ENCODE results near the gene FAM222A.

FAM222A gene

DNA sequence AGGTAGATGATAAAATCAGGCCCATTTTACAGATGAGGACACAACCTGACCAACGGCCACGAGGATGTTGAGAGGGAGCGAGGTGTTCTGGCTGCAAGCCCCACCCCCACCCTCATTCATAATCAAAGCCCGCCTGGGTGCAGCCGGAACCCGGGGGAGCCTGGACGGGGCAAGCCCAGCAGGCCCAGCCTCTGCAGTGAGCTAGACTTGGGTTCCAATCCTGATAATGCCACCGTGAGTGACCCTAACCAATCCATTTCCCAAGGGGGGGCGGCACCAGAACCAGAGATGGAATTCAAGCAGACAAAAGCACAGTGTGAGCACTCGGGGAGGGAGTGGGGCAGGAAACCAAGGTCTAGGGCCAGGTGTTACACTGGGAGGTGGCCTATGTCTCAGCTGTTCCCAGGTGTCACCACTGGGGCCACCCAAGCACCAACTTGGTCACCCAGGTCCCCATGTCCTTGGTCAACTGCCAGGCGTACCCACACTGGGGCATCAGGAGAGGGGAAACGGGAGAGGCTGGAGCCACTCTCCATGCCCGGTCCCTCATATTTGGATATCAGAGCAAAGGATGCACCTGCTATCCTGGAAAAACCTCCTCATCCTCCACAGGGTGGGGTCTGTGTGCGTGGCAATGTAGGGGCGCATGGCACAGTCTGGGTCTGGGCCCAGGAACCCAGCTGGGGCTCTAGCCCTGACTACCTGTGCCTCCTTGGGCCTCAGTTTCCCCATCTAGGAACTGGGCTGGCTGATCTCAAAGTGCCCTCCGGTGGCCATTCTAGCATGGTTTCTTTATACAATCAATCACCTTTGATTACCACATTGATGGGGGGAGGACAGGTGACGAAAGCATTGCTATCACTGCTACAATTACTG is 58.4 kb downstream of the FAM222A start:
- Histone ChIP-seq H3K27ac (replicated peaks; ENCODE audit: low read length) (no peak overlapping the region), H2BK15ac (ENCODE audit: low read length) (no peak overlapping the region), H3K27me3 (ENCODE audit: control insufficient read depth in 3 of 3, insufficient read depth in 3 of 3, low read depth in 1 of 3, low read length in 3 of 3) (no peaks in the 10 kb centered on the region), H3K79me1 (ENCODE audit: low read depth, low read length) (no peaks in the 10 kb centered on the region), H3K4me1 (ENCODE audit: control insufficient read depth in 2 of 2, insufficient read depth in 1 of 2, low read depth in 1 of 2, low read length in 2 of 2) (peaks cover 6 to 9% of the 10 kb centered on the region in 2 donors), H2BK5ac (ENCODE audit: low read length) (no peak overlapping the region), H3K36me3 (replicated peaks in 1 of 2; ENCODE audit: control insufficient read depth in 2 of 2, insufficient read depth in 2 of 2, low read length in 2 of 2) (peaks cover 0 to 2% of the 10 kb centered on the region in 2 donors), H2BK120ac (ENCODE audit: low read depth, low read length) (no peak overlapping the region), H3K9me3 (replicated peaks in 1 of 2; ENCODE audit: control insufficient read depth in 2 of 2, insufficient read depth in 1 of 2, low read depth in 1 of 2, low read length in 2 of 2) (no peaks in the 10 kb centered on the region), H4K91ac (ENCODE audit: low read depth, low read length, poor library complexity) (no peak overlapping the region), H3K4me3 (ENCODE audit: low read length in 2 of 2) (no peak overlapping the region), H2AFZ (ENCODE audit: low read length) (no peak overlapping the region), H3K23ac (ENCODE audit: low read depth, low read length, poor library complexity) (no peak overlapping the region), H3K9ac (ENCODE audit: low read depth, low read length, poor library complexity) (no peak overlapping the region), H2BK12ac (ENCODE audit: low read length) (no peak overlapping the region), H3K4me2 (ENCODE audit: insufficient read depth, low read length, poor library complexity, severe bottlenecking) (no peak overlapping the region), H3K18ac (ENCODE audit: low read length) (no peak overlapping the region), H3K14ac (ENCODE audit: low read length) (no peak overlapping the region), H3K4ac (ENCODE audit: low read length) (no peak overlapping the region), H4K8ac (ENCODE audit: low read depth, low read length) (no peak overlapping the region), H2AK5ac (ENCODE audit: low read depth, low read length) (no peak overlapping the region)
- no peak for DNase-seq (ENCODE audit: low spot score)
- no CpG with 5 or more reads among the region's 17 CpGs for WGBS, 2 donors (ENCODE audit: extremely low coverage in 2 of 2, insufficient read length in 2 of 2, insufficient replicate concordance in 1 of 2)

DNA sequence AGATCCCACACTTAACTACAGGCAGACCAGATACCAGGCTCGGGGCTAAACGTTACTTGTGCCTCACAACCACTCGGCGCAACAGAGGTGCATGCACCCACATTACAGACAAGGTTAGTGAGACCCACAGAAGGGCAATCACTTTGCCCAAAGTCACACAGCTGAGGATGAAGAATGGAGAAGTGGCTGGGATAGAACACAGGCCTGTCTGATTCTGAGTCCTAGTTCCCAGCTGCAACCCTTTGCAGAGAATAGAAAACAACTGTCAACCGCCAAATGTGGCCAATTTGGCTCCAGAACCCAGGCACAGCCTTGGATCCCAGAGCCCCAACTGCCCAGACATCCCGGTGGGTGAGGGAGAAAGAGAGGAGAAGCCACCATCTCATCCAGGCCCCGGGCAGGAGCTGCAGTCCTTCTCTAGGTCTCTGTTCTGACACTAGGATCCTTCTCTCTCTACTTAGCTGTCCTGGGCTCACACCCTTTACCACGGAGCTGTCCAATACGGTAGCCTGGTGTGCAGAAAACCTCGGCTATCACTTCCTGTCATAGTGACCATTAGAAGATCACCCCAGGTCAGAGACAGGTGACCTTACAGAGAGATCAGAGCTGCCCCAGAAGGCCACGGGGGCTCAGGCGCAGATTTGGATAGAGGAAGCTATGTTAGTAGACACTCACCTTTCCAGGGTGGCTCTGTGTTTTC is 59.1 kb downstream of the FAM222A start:
- Histone ChIP-seq H3K23ac (ENCODE audit: low read depth, low read length, poor library complexity) (no peak overlapping the region), H2BK120ac (ENCODE audit: low read depth, low read length) (no peak overlapping the region), H3K9me3 (replicated peaks in 1 of 2; ENCODE audit: control insufficient read depth in 2 of 2, insufficient read depth in 1 of 2, low read depth in 1 of 2, low read length in 2 of 2) (no peaks in the 10 kb centered on the region), H3K18ac (ENCODE audit: low read length) (no peak overlapping the region), H3K4me1 (ENCODE audit: control insufficient read depth in 2 of 2, insufficient read depth in 1 of 2, low read depth in 1 of 2, low read length in 2 of 2) (peaks cover 6 to 17% of the 10 kb centered on the region in 2 donors), H3K14ac (ENCODE audit: low read length) (no peak overlapping the region), H3K9ac (ENCODE audit: low read depth, low read length, poor library complexity) (no peak overlapping the region), H2BK15ac (ENCODE audit: low read length) (no peak overlapping the region), H3K27me3 (ENCODE audit: control insufficient read depth in 3 of 3, insufficient read depth in 3 of 3, low read depth in 1 of 3, low read length in 3 of 3) (no peaks in the 10 kb centered on the region), H3K4ac (ENCODE audit: low read length) (no peak overlapping the region), H3K4me2 (ENCODE audit: insufficient read depth, low read length, poor library complexity, severe bottlenecking) (no peak overlapping the region), H4K8ac (ENCODE audit: low read depth, low read length) (no peak overlapping the region), H2AFZ (ENCODE audit: low read length) (no peak overlapping the region), H4K91ac (ENCODE audit: low read depth, low read length, poor library complexity) (no peak overlapping the region), H2BK5ac (ENCODE audit: low read length) (no peak overlapping the region), H3K79me1 (ENCODE audit: low read depth, low read length) (no peaks in the 10 kb centered on the region), H3K36me3 (replicated peaks in 1 of 2; ENCODE audit: control insufficient read depth in 2 of 2, insufficient read depth in 2 of 2, low read length in 2 of 2) (peaks cover 0 to 2% of the 10 kb centered on the region in 2 donors), H2BK12ac (ENCODE audit: low read length) (no peak overlapping the region), H3K4me3 (ENCODE audit: low read length in 2 of 2) (no peak overlapping the region), H3K27ac (replicated peaks; ENCODE audit: low read length) (no peak overlapping the region), H2AK5ac (ENCODE audit: low read depth, low read length) (no peak overlapping the region)
- DNase-seq (ENCODE audit: low spot score): no peak
- WGBS, 2 donors (ENCODE audit: extremely low coverage in 2 of 2, insufficient read length in 2 of 2, insufficient replicate concordance in 1 of 2): no CpG with 5 or more reads among the region's 12 CpGs

DNA sequence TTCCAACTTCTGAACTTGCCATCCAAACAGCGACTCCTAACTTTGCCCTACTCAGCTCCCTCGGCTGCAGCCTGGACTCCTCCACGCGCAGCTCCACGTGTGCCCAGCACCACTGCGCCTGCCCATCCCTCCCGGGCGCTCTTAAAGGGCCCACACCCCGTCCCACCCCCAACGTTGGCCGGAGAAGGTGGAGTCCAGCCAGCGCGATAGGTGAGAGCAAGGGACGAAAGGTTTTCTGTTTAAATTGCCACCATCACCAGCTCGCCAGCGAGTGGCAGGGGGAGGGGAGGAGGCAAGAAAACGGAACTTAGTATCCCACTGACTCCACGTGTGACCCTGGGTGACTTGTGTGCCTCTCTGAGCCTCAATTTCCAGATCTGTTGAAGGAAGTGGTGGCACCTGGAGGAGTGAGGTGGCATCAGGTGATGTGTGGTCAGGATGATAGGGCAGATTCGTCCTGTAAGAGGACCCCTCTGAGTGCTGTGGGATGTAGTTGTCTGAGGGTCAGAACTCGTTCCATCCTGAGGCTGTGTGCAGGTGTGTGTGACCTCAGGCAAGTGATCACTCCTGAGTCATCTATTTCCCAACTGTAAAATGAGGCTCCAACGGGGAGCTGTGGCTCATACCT is 59.9 kb downstream of the FAM222A start:
- Histone ChIP-seq H3K9me3 (replicated peaks in 1 of 2; ENCODE audit: control insufficient read depth in 2 of 2, insufficient read depth in 1 of 2, low read depth in 1 of 2, low read length in 2 of 2) (peaks cover 0 to 1% of the 10 kb centered on the region in 2 donors), H3K27ac (replicated peaks; ENCODE audit: low read length) (no peak overlapping the region), H3K9ac (ENCODE audit: low read depth, low read length, poor library complexity) (no peak overlapping the region), H4K8ac (ENCODE audit: low read depth, low read length) (no peak overlapping the region), H3K79me1 (ENCODE audit: low read depth, low read length) (no peaks in the 10 kb centered on the region), H3K23ac (ENCODE audit: low read depth, low read length, poor library complexity) (no peak overlapping the region), H3K27me3 (ENCODE audit: control insufficient read depth in 3 of 3, insufficient read depth in 3 of 3, low read depth in 1 of 3, low read length in 3 of 3) (no peaks in the 10 kb centered on the region), H3K4ac (ENCODE audit: low read length) (no peak overlapping the region), H2BK15ac (ENCODE audit: low read length) (peak overlapping the region; percentile 7), H3K18ac (ENCODE audit: low read length) (peak overlapping the region; percentile 90), H3K4me3 (ENCODE audit: low read length in 2 of 2) (peak overlapping the region in 1 of 2 donors; percentile 9), H2BK12ac (ENCODE audit: low read length) (no peak overlapping the region), H3K36me3 (replicated peaks in 1 of 2; ENCODE audit: control insufficient read depth in 2 of 2, insufficient read depth in 2 of 2, low read length in 2 of 2) (peaks cover 0 to 2% of the 10 kb centered on the region in 2 donors), H2BK120ac (ENCODE audit: low read depth, low read length) (no peak overlapping the region), H4K91ac (ENCODE audit: low read depth, low read length, poor library complexity) (no peak overlapping the region), H2AFZ (ENCODE audit: low read length) (no peak overlapping the region), H3K4me2 (ENCODE audit: insufficient read depth, low read length, poor library complexity, severe bottlenecking) (no peak overlapping the region), H3K4me1 (ENCODE audit: control insufficient read depth in 2 of 2, insufficient read depth in 1 of 2, low read depth in 1 of 2, low read length in 2 of 2) (peaks cover 6 to 17% of the 10 kb centered on the region in 2 donors), H2AK5ac (ENCODE audit: low read depth, low read length) (peak overlapping the region; percentile 8), H2BK5ac (ENCODE audit: low read length) (no peak overlapping the region), H3K14ac (ENCODE audit: low read length) (no peak overlapping the region)
- no CpG with 5 or more reads among the region's 21 CpGs for WGBS, 2 donors (ENCODE audit: extremely low coverage in 2 of 2, insufficient read length in 2 of 2, insufficient replicate concordance in 1 of 2)
- no peak for DNase-seq (ENCODE audit: low spot score)
